ENCODE results near the gene MKI67.

MKI67 gene

GRCh38 chr10:128077155-128077875 is 48.9 kb downstream of the MKI67 start:
- peaks cover 45% of the 10 kb centered on the region for H3K4me1 Mint-ChIP-seq (ENCODE audit: low read depth)
- H3K27me3 Mint-ChIP-seq = no peaks in the 10 kb centered on the region
- H3K4me3 Mint-ChIP-seq = no peak overlapping the region
- no peaks in the 10 kb centered on the region for H3K9me3 Mint-ChIP-seq
- peaks cover 100% of the 10 kb centered on the region for H3K36me3 Mint-ChIP-seq (ENCODE audit: low read depth)
- intact Hi-C loops (cut with micrococcal nuclease) = no loop called here
- H3K27ac Mint-ChIP-seq = peak overlapping the region; percentile 13

GRCh38 chr10:128074589-128074988 is 51.6 kb downstream of the MKI67 start:
- Mint-ChIP-seq H3K9me3 (no peaks in the 10 kb centered on the region), H3K4me3 (no peak overlapping the region), H3K4me1 (ENCODE audit: low read depth) (peaks cover 50% of the 10 kb centered on the region), H3K36me3 (ENCODE audit: low read depth) (peaks cover 100% of the 10 kb centered on the region), H3K27me3 (no peaks in the 10 kb centered on the region), H3K27ac (no peak overlapping the region)
- intact Hi-C loops (cut with micrococcal nuclease) = no loop called here

GRCh38 chr10:128073890-128074289 is 52.3 kb downstream of the MKI67 start:
- Mint-ChIP-seq H3K27ac (no peak overlapping the region), H3K4me1 (ENCODE audit: low read depth) (peaks cover 57% of the 10 kb centered on the region), H3K36me3 (ENCODE audit: low read depth) (peaks cover 100% of the 10 kb centered on the region), H3K4me3 (no peak overlapping the region), H3K9me3 (no peaks in the 10 kb centered on the region), H3K27me3 (no peaks in the 10 kb centered on the region)
- intact Hi-C loops (cut with micrococcal nuclease) = no loop called here

GRCh38 chr10:128072941-128073645 is 53.1 kb downstream of the MKI67 start:
- Mint-ChIP-seq H3K27ac (peak overlapping the region; percentile 32), H3K36me3 (ENCODE audit: low read depth) (peaks cover 100% of the 10 kb centered on the region)

GRCh38 chr10:128072046-128072445 is 54.2 kb downstream of the MKI67 start:
- no peak overlapping the region for H3K4me3 Mint-ChIP-seq
- H3K4me1 Mint-ChIP-seq (ENCODE audit: low read depth) = peaks cover 67% of the 10 kb centered on the region
- H3K27ac Mint-ChIP-seq = no peak overlapping the region
- no peaks in the 10 kb centered on the region for H3K27me3 Mint-ChIP-seq
- intact Hi-C loops (cut with micrococcal nuclease) = no loop called here
- peaks cover 4% of the 10 kb centered on the region for H3K9me3 Mint-ChIP-seq
- H3K36me3 Mint-ChIP-seq (ENCODE audit: low read depth) = peaks cover 100% of the 10 kb centered on the region

More at GRCh38 chr10:128072941-128073645, 53.1 kb downstream of the MKI67 start:
- Mint-ChIP-seq H3K27me3 (no peaks in the 10 kb centered on the region), H3K4me1 (ENCODE audit: low read depth) (peaks cover 64% of the 10 kb centered on the region), H3K4me3 (no peak overlapping the region), H3K9me3 (no peaks in the 10 kb centered on the region)
- intact Hi-C loops (cut with micrococcal nuclease) = no loop called here

GRCh38 chr10:128071417-128071782 is 54.8 kb downstream of the MKI67 start:
- Mint-ChIP-seq H3K36me3 (ENCODE audit: low read depth) (peaks cover 100% of the 10 kb centered on the region), H3K27ac (peak overlapping the region; percentile 86), H3K9me3 (peaks cover 5% of the 10 kb centered on the region), H3K27me3 (no peaks in the 10 kb centered on the region), H3K4me1 (ENCODE audit: low read depth) (peaks cover 68% of the 10 kb centered on the region), H3K4me3 (no peak overlapping the region)
- intact Hi-C loops (cut with micrococcal nuclease) = no loop called here

- Mint-ChIP-seq H3K4me3 (no peak overlapping the region), H3K9me3 (peaks cover 5% of the 10 kb centered on the region), H3K27me3 (no peaks in the 10 kb centered on the region), H3K4me1 (ENCODE audit: low read depth) (peaks cover 73% of the 10 kb centered on the region), H3K36me3 (ENCODE audit: low read depth) (peaks cover 100% of the 10 kb centered on the region), H3K27ac (peak overlapping the region; percentile 86)
- intact Hi-C loops (cut with micrococcal nuclease) = no loop called here
Observed at GRCh38 chr10:128070721-128071416, 55.4 kb downstream of the MKI67 start.

- peaks cover 80% of the 10 kb centered on the region for H3K4me1 Mint-ChIP-seq (ENCODE audit: low read depth)
- H3K36me3 Mint-ChIP-seq (ENCODE audit: low read depth) = peaks cover 100% of the 10 kb centered on the region
- H3K4me3 Mint-ChIP-seq = no peak overlapping the region
- H3K9me3 Mint-ChIP-seq = peaks cover 5% of the 10 kb centered on the region
- H3K27ac Mint-ChIP-seq = peak overlapping the region; percentile 86
- intact Hi-C loops (cut with micrococcal nuclease) = no loop called here
- no peaks in the 10 kb centered on the region for H3K27me3 Mint-ChIP-seq
Observed at GRCh38 chr10:128070161-128070560, 56.1 kb downstream of the MKI67 start.

- Mint-ChIP-seq H3K27me3 (no peaks in the 10 kb centered on the region), H3K4me1 (ENCODE audit: low read depth) (peaks cover 87% of the 10 kb centered on the region), H3K4me3 (no peak overlapping the region), H3K9me3 (peaks cover 5% of the 10 kb centered on the region), H3K36me3 (ENCODE audit: low read depth) (peaks cover 100% of the 10 kb centered on the region), H3K27ac (peak overlapping the region; percentile 86)
- intact Hi-C loops (cut with micrococcal nuclease) = loop anchor here (1.0 kb wide), 2 partner anchors 34 to 162 kb away; partner anchors contain the start of gene PTPRE
Observed at GRCh38 chr10:128069351-128070051, 56.7 kb downstream of the MKI67 start.

- no peaks in the 10 kb centered on the region for H3K27me3 Mint-ChIP-seq
- peaks cover 5% of the 10 kb centered on the region for H3K9me3 Mint-ChIP-seq
- intact Hi-C loops (cut with micrococcal nuclease) = loop anchor here (1.0 kb wide), 2 partner anchors 33 to 161 kb away; partner anchors contain the start of gene PTPRE
- H3K27ac Mint-ChIP-seq = peak overlapping the region; percentile 86
- peaks cover 88% of the 10 kb centered on the region for H3K4me1 Mint-ChIP-seq (ENCODE audit: low read depth)
- peaks cover 100% of the 10 kb centered on the region for H3K36me3 Mint-ChIP-seq (ENCODE audit: low read depth)
- no peak overlapping the region for H3K4me3 Mint-ChIP-seq
Observed at GRCh38 chr10:128068398-128069285, 57.6 kb downstream of the MKI67 start.

- no peak overlapping the region for H3K4me3 Mint-ChIP-seq
Observed at GRCh38 chr10:128067691-128068397, 58.4 kb downstream of the MKI67 start.

GRCh38 chr10:128066870-128067382 is 59.3 kb downstream of the MKI67 start:
- no peaks in the 10 kb centered on the region for H3K27me3 Mint-ChIP-seq
- H3K9me3 Mint-ChIP-seq = peaks cover 5% of the 10 kb centered on the region
- peak overlapping the region; percentile 2 for H3K4me3 Mint-ChIP-seq
- H3K36me3 Mint-ChIP-seq (ENCODE audit: low read depth) = peaks cover 100% of the 10 kb centered on the region
- H3K27ac Mint-ChIP-seq = peak overlapping the region; percentile 86
- intact Hi-C loops (cut with micrococcal nuclease) = no loop called here
- peaks cover 95% of the 10 kb centered on the region for H3K4me1 Mint-ChIP-seq (ENCODE audit: low read depth)

More at GRCh38 chr10:128067691-128068397, 58.4 kb downstream of the MKI67 start:
- intact Hi-C loops (cut with micrococcal nuclease) = no loop called here
- peak overlapping the region; percentile 86 for H3K27ac Mint-ChIP-seq
- no peaks in the 10 kb centered on the region for H3K27me3 Mint-ChIP-seq
- peaks cover 5% of the 10 kb centered on the region for H3K9me3 Mint-ChIP-seq
- H3K36me3 Mint-ChIP-seq (ENCODE audit: low read depth) = peaks cover 100% of the 10 kb centered on the region
- H3K4me1 Mint-ChIP-seq (ENCODE audit: low read depth) = peaks cover 88% of the 10 kb centered on the region

All from dendritic cell treated with granulocyte-macrophage colony-stimulating factor and Interleukin-4, amounts not matched to agents 40 ng/mL and 50 ng/mL, for 4 days (primary cell).